Gastroesophageal sphincter (tissue), 4 donors: ENCODE results near the gene CRYBA4. TPM values are rescaled to one million over a fixed set of nuclear protein-coding genes. Genes with fewer than 3 reads are reported as not detected.

Source experiments
- ATAC-seq: fragments of 150-250 bp; one replicate; pipeline ENCODE4 v1.9.1; 2016; ENCODE audit warnings: mild to moderate bottlenecking, moderate library complexity
- H3K27ac ChIP-seq, 4 donors: fragments of 200-600 bp; sonication (generic) in 3 of 4; 1 replicate in 3 of 4; 2 replicates in 1 of 4; pipeline ENCODE4 v1.5.1; 2016 to 2019
- H3K27me3 ChIP-seq: fragments of 200-600 bp; sonication (generic); one replicate; pipeline ENCODE4 v1.5.1; 2019
- H3K36me3 ChIP-seq, 2 donors: fragments of 200-600 bp; sonication (generic); one replicate each; pipeline ENCODE4 v1.5.1; 2019; ENCODE audit warnings: control low read depth in 1 of 2
- H3K4me1 ChIP-seq, 3 donors: fragments of 200-600 bp; sonication (generic); 1 replicate in 2 of 3; 2 replicates in 1 of 3; pipeline ENCODE4 v1.5.1; 2016 to 2019; ENCODE audit warnings: control low read depth in 2 of 3
- H3K4me3 ChIP-seq, 2 donors: fragments of 200-600 bp; sonication (generic); one replicate each; pipeline ENCODE4 v1.5.1; 2019; ENCODE audit warnings: mild to moderate bottlenecking in 1 of 2, moderate library complexity in 1 of 2
- H3K9me3 ChIP-seq, 3 donors: fragments of 200-600 bp; sonication (generic); one replicate each; pipeline ENCODE4 v1.5.1; 2017 to 2019; ENCODE audit warnings: control low read depth in 2 of 3
- CTCF ChIP-seq, 4 experiments: fragments of 200-600 bp in 2 of 4; fragments of 450-650 bp in 2 of 4; sonication (generic) in 1 of 4; IDR thresholded peaks; one replicate each; pipeline ENCODE4 v1.5.1; 2017 to 2019; ENCODE audit warnings: antibody characterized with exemption in 4 of 4, mild to moderate bottlenecking in 2 of 4, moderate library complexity in 2 of 4
- EP300 ChIP-seq: sonication (generic); formaldehyde crosslinking; IDR thresholded peaks from one replicate; pipeline ENCODE4 v1.6.1; 2017; ENCODE audit warnings: antibody characterized with exemption, mild to moderate bottlenecking
- POLR2A ChIP-seq, 2 donors: fragments of 450-650 bp; IDR thresholded peaks; one replicate each; pipeline ENCODE4 v1.6.1; 2017; ENCODE audit warnings: antibody characterized with exemption in 2 of 2, mild to moderate bottlenecking in 2 of 2, moderate library complexity in 1 of 2
- POLR2AphosphoS5 ChIP-seq: sonication (generic); formaldehyde crosslinking; IDR thresholded peaks from one replicate; pipeline ENCODE4 v1.6.1; 2017; ENCODE audit warnings: antibody characterized with exemption
- WGBS, 2 donors: methylation state at CpG; one replicate each; pipeline ENCODE4 v1.1.5; 2018; ENCODE audit warnings: low coverage in 1 of 2; 5-methylcytosine and 5-hydroxymethylcytosine counted together
- total RNA-seq, 4 donors: library from RNA; depleted of rRNA; stranded (reverse); fragments of >200 nt; gene quantifications; one replicate each; pipeline ENCODE4 v1.1.0, GENCODE V29; 2016

The CRYBA4 gene
- total RNA-seq, 4 donors from 2014 or later: not detected

- Histone ChIP-seq H3K27me3 (peaks cover 90% of the 10 kb centered on the region), H3K4me1 (peaks cover 0 to 24% (median 20%) of the 10 kb centered on the region in 3 donors), H3K9me3 (no peaks in the 10 kb centered on the region), H3K27ac (no peak overlapping the region), H3K36me3 (no peaks in the 10 kb centered on the region), H3K4me3 (no peak overlapping the region)
- 86% methylated on average over 1 of the region's 2 CpGs; no CpG with 5 or more reads in 1 of the 2 donors for WGBS, 2 donors
- ATAC-seq: no peak
- TF ChIP-seq POLR2AphosphoS5 (no peak), POLR2A (IDR thresholded peaks at IDR 0.05) (no peak), CTCF (IDR thresholded peaks at IDR 0.05) (no peak), EP300 (no peak)
Observed at GRCh38 chr22:26662160-26662559, 40.4 kb downstream of the CRYBA4 start.

- Histone ChIP-seq H3K4me3 (no peak overlapping the region), H3K9me3 (no peaks in the 10 kb centered on the region), H3K36me3 (no peaks in the 10 kb centered on the region), H3K27me3 (peaks cover 87% of the 10 kb centered on the region), H3K4me1 (peaks cover 0 to 11% (median 9%) of the 10 kb centered on the region in 3 donors), H3K27ac (no peak overlapping the region)
- no peak for ATAC-seq
- WGBS, 2 donors: 72 to 73% methylated on average over 6 to 7 of the region's 9 CpGs
- TF ChIP-seq CTCF (IDR thresholded peaks at IDR 0.05) (no peak), POLR2AphosphoS5 (no peak), POLR2A (IDR thresholded peaks at IDR 0.05) (no peak), EP300 (no peak)
Observed at GRCh38 chr22:26663374-26663923, 41.7 kb downstream of the CRYBA4 start.

DNA sequence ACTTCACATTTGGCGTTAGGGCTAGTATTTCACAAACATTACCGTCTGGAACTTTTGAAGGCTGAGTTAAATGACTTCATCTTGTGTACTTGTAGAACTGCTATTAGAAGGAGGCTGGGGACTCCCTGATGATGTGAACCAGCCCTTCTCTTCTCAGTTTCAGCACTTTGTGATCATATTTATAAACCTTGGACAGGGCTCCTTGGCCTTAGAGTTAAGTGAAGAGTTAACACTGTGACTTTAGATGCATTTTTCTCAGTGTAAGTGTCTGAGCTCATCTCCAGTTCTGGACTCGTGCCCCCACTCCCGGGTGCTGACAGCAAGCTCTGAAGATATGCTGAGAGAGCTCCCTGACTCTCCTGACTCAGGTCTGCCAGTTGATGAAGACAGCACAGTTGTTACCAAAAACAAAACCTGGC, 44.1 kb downstream of the CRYBA4 start:
- 0 to 9% methylated on average over 2 to 4 of the region's 4 CpGs for WGBS, 2 donors
- Histone ChIP-seq H3K4me3 (no peak overlapping the region), H3K27ac (no peak overlapping the region), H3K9me3 (no peaks in the 10 kb centered on the region), H3K36me3 (no peaks in the 10 kb centered on the region), H3K4me1 (no peaks in the 10 kb centered on the region), H3K27me3 (peaks cover 66% of the 10 kb centered on the region)
- no peak for ATAC-seq
- no peak for TF ChIP-seq CTCF (IDR thresholded peaks at IDR 0.05)
- no peak for TF ChIP-seq POLR2A (IDR thresholded peaks at IDR 0.05)
- TF ChIP-seq EP300: no peak
- no peak for TF ChIP-seq POLR2AphosphoS5

DNA sequence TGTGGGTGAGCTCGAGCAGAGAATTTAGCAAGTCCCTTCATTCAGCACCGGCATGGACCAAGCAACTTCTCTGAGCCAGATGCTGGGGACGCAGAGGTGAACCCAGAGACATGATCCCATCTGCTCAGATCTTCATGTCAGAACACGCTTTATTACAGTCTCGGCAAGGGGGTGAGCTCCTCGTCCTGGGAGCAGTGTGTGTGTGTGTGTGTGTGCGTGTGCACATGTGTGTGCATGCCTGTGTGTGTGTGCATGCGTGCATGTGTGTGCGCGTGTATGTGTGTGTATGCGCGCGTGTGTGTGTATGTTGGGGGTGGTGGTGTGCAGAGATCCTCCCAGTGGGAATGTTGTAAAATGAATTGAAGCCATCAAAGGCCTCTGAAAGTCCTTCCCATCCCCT, 45.4 kb downstream of the CRYBA4 start:
- no peak overlapping the region for H3K4me3 ChIP-seq
- TF ChIP-seq EP300 (no peak), CTCF (IDR thresholded peaks at IDR 0.05) (no peak), POLR2A (IDR thresholded peaks at IDR 0.05) (no peak), POLR2AphosphoS5 (no peak)
- H3K9me3 ChIP-seq: no peaks in the 10 kb centered on the region
- no peaks in the 10 kb centered on the region for H3K36me3 ChIP-seq
- 100% methylated on average over 2 of the region's 13 CpGs; no CpG with 5 or more reads in 1 of the 2 donors for WGBS, 2 donors
- peaks cover 0 to 5% (median 2%) of the 10 kb centered on the region in 3 donors for H3K4me1 ChIP-seq
- ATAC-seq: no peak
- H3K27me3 ChIP-seq: peaks cover 53% of the 10 kb centered on the region
- no peak overlapping the region for H3K27ac ChIP-seq

DNA sequence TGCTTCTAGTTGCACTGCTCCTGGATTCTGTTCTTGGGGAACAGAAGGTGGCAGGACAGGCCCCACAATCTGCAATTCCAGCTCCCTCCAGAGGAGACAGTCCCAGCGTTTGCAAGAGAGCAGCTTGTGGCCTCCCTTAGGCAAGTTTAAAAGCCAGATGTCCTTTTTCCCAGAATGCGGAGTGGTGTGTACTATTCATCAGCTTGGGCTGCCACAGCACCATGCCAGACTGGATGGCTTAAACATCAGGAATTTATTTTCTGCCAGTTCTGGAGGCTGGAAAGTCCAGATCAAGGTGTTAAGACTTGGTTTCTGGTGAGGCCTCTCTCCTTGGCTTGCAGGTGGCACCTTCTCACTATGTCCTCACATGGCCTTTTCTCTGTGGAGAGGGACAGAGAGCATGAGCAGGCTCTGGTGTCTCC, 47.3 kb downstream of the CRYBA4 start:
- Histone ChIP-seq H3K27me3 (peaks cover 35% of the 10 kb centered on the region), H3K9me3 (no peaks in the 10 kb centered on the region), H3K4me1 (peaks cover 3 to 19% (median 6%) of the 10 kb centered on the region in 3 donors), H3K27ac (no peak overlapping the region), H3K36me3 (no peaks in the 10 kb centered on the region), H3K4me3 (no peak overlapping the region)
- WGBS, 2 donors: 40% methylated on average over 1 of the region's 2 CpGs; no CpG with 5 or more reads in 1 of the 2 donors
- no peak for ATAC-seq
- TF ChIP-seq POLR2AphosphoS5 (no peak), EP300 (no peak), POLR2A (IDR thresholded peaks at IDR 0.05) (no peak), CTCF (IDR thresholded peaks at IDR 0.05) (peak in 1 of 4 experiments; percentile 21)
